K562 (cell line): ENCODE data around the gene SCEL. TPM values are rescaled to one million over a fixed set of nuclear protein-coding genes. Genes with fewer than 3 reads are reported as not detected.
"Not testable (repeated sequence)": the region's sequence is repeated elsewhere in the genome, so short reads cannot be mapped to it uniquely, and the experiment has no call there.

Source experiments
- ATAC-seq: fragments of 200-7000 bp; cut with Tn5 transposase; 3 replicates; pipeline ENCODE4 v1.9.1; 2020; ENCODE audit warnings: moderate library complexity
- BruUV-seq: library from RNA; stranded (reverse); fragments of 400-500 nt; replicated peaks from 2 replicates; lab custom pipeline; 2021; lab: Mats Ljungman, UMichigan
- CTCF ChIA-PET: fragments of 300-600 bp; formaldehyde crosslinking; extraction: SDS; loops from one replicate; lab custom pipeline; 2021; ENCODE audit warnings: low intra/inter-chr PET ratio; lab: Yijun Ruan, JAX
- POLR2A ChIA-PET: fragments of 300-600, 350-650 bp; sonication (Branson Sonifier 250); formaldehyde crosslinking; extraction: SDS; loops from one replicate; lab custom pipeline; 2021; ENCODE audit warnings: antibody characterized with exemption, inconsistent platforms; lab: Yijun Ruan, JAX
- DNase-seq, 4 experiments: peaks; one replicate each; pipeline versions ENCODE4 v3.0.0 to v3.0.0-alpha.2; 2011 to 2018; ENCODE audit warnings: low spot score in 3 of 4, mixed read lengths in 3 of 4; ENCODE audit errors: extremely low read depth in 1 of 4
- FAIRE-seq: peaks from 2 replicates; lab custom pipeline; 2011; peaks lifted over from hg19 to GRCh38; lab: Jason Lieb, UNC
- H2AFZ ChIP-seq: 2 replicates; pipeline ENCODE4 v1.6.0; 2011; ENCODE audit warnings: low read depth, low read length, control low read depth, inconsistent platforms
- H3K27ac ChIP-seq: fragments of 200-600 bp; 3 replicates; pipeline ENCODE4 v1.8.0; 2011; ENCODE audit warnings: low read depth, mild to moderate bottlenecking, control low read depth, inconsistent platforms, low read length, moderate library complexity, mixed read lengths; ENCODE audit errors: extremely low read depth
- H3K27me3 ChIP-seq, 2 experiments: fragments of 300-600 bp in 1 of 2; 2 replicates in 1 of 2; 3 replicates in 1 of 2; pipeline versions ENCODE4 v1.6.0 to v1.8.0; 2011; ENCODE audit warnings: inconsistent platforms in 2 of 2, low read length in 2 of 2, mild to moderate bottlenecking in 1 of 2, mixed read lengths in 1 of 2, moderate library complexity in 1 of 2; ENCODE audit not compliant: control insufficient read depth in 2 of 2, insufficient read depth in 2 of 2
- H3K36me3 ChIP-seq: fragments of 300-600 bp; 3 replicates; pipeline ENCODE4 v1.8.0; 2011; ENCODE audit warnings: mild to moderate bottlenecking, low read length, inconsistent platforms; ENCODE audit not compliant: control insufficient read depth, insufficient read depth
- H3K4me1 ChIP-seq, 2 experiments: fragments of 200-600 bp in 1 of 2; replicated peaks in 1 of 2; 2 replicates in 1 of 2; 3 replicates in 1 of 2; pipeline versions ENCODE4 v1.5.1 to v1.8.0; 2011; ENCODE audit warnings: inconsistent platforms in 2 of 2, low read length in 2 of 2, mild to moderate bottlenecking in 1 of 2, mixed read lengths in 1 of 2, moderate library complexity in 1 of 2; ENCODE audit not compliant: control insufficient read depth in 2 of 2, insufficient read depth in 2 of 2
- H3K4me2 ChIP-seq: 2 replicates; pipeline ENCODE4 v1.6.1; 2011; ENCODE audit warnings: low read length, control low read depth, inconsistent platforms, mixed read lengths; ENCODE audit not compliant: insufficient read depth
- H3K4me3 ChIP-seq: fragments of 200-600 bp; sonication (generic), shearing (Covaris generic); 2 replicates; pipeline ENCODE4 v1.5.1; 2016; ENCODE audit warnings: control low read depth, inconsistent platforms
- H3K79me2 ChIP-seq: fragments of 200-600 bp; 3 replicates; pipeline ENCODE4 v1.8.0; 2011; ENCODE audit warnings: low read length, inconsistent platforms; ENCODE audit not compliant: control insufficient read depth, insufficient read depth
- H3K9ac ChIP-seq, 2 experiments: 2 replicates each; pipeline versions ENCODE4 v1.6.0 to v1.6.1; 2011; ENCODE audit warnings: low read depth in 2 of 2, low read length in 2 of 2, control low read depth in 1 of 2, inconsistent platforms in 1 of 2, mild to moderate bottlenecking in 1 of 2, mixed read lengths in 1 of 2; ENCODE audit not compliant: insufficient read depth in 1 of 2
- H3K9me1 ChIP-seq: one replicate; pipeline ENCODE4 v1.6.0; 2011; ENCODE audit warnings: inconsistent platforms, mild to moderate bottlenecking, low read length, moderate library complexity; ENCODE audit not compliant: control insufficient read depth, insufficient read depth
- H3K9me3 ChIP-seq: replicated peaks from 2 replicates; pipeline ENCODE4 v1.5.1; 2011; ENCODE audit warnings: low read depth, low read length, inconsistent platforms; ENCODE audit not compliant: control insufficient read depth, insufficient read depth
- H4K20me1 ChIP-seq: replicated peaks from 2 replicates; pipeline ENCODE4 v1.6.1; 2011; ENCODE audit warnings: low read length, inconsistent platforms, mixed read lengths; ENCODE audit not compliant: control insufficient read depth, insufficient read depth
- EP400 ChIP-seq: fragments of 450-650 bp; IDR thresholded peaks from 2 replicates; pipeline ENCODE4 v1.6.1; 2017; ENCODE audit warnings: antibody characterized with exemption, mild to moderate bottlenecking, moderate library complexity
- HNRNPH1 ChIP-seq: fragments of 200-400 bp; formaldehyde crosslinking; optimal IDR thresholded peaks from 2 replicates; pipeline ENCODE3; 2017; ENCODE audit warnings: low read depth, mild to moderate bottlenecking, low read length, moderate library complexity
- POLR3G ChIP-seq: IDR thresholded peaks from 2 replicates; pipeline ENCODE4 v1.6.1; 2011; ENCODE audit not compliant: insufficient read length, insufficient replicate concordance; ENCODE audit errors: extremely low read depth
- SAFB2 ChIP-seq: fragments of 200-400 bp; formaldehyde crosslinking; IDR thresholded peaks from 2 replicates; pipeline ENCODE4 v1.6.1; 2018; ENCODE audit warnings: borderline replicate concordance, low read length, low read depth, moderate library complexity; ENCODE audit not compliant: severe bottlenecking
- ZNF140 ChIP-seq: fragments of 250-450 bp; sonication (Bioruptor Pico); IDR thresholded peaks from 2 replicates; pipeline ENCODE4 v1.8.0; 2021; ENCODE audit warnings: moderate library complexity, mild to moderate bottlenecking, inconsistent platforms
- ZNF583 ChIP-seq: fragments of 250-450 bp; sonication (Bioruptor Pico); IDR thresholded peaks from 2 replicates; pipeline ENCODE4 v1.4.0; 2020
- ZNF699 ChIP-seq: fragments of 250-450 bp; sonication (Bioruptor Pico); IDR thresholded peaks from 2 replicates; pipeline ENCODE4 v1.8.0; 2021; ENCODE audit warnings: mild to moderate bottlenecking, moderate library complexity; ENCODE audit not compliant: insufficient replicate concordance
- whole genome bisulfite sequencing: fragments of 100-300 bp; shearing (Covaris generic); methylation state at CpG from one replicate; pipeline ENCODE4 v1.1.6; 2016; ENCODE audit warnings: low coverage, mixed read lengths; ENCODE audit not compliant: insufficient coverage; ENCODE audit errors: missing lambda C conversion rate; 5-methylcytosine and 5-hydroxymethylcytosine counted together
- in situ Hi-C: fragments of 300-500 bp; cut with MboI; formaldehyde crosslinking; loops from 4 replicates; pipeline ENCODE4 v1.15.0; 2018; ENCODE audit warnings: inconsistent platforms, mixed read lengths
- intact Hi-C: fragments of 100-400 bp; cut with micrococcal nuclease; formaldehyde crosslinking; loops from 2 replicates; pipeline ENCODE4 v1.14.2; 2022
- polyA plus RNA-seq, 8 experiments: library from polyadenylated mRNA; depleted of rRNA in 4 of 8; stranded (reverse) in 5 of 8; unstranded in 3 of 8; fragments of >200 nt; fragmentation: Nextera tagmentation in 2 of 8; fragmentation: Illumina TruSeq in 1 of 8; extraction: Ambion mirVana in 2 of 8; extraction: Trizol in 1 of 8; gene quantifications; 2 replicates each; pipeline versions ENCODE4 v1.2.1 to v1.2.3, GENCODE V29; 2011 to 2014; ENCODE audit warnings: inconsistent platforms in 1 of 8, missing spikeins in 1 of 8
- total RNA-seq, 7 experiments: library from RNA; depleted of rRNA in 6 of 7; stranded (reverse); fragments of >200 nt in 6 of 7; fragmentation: Illumina TruSeq in 2 of 7; extraction: Trizol in 2 of 7; gene quantifications; 2 replicates each; pipeline versions ENCODE4 v1.2.1 to v1.2.3, GENCODE V29; 2011 to 2021; ENCODE audit warnings: low replicate concordance in 1 of 7
- TF ChIP-seq, protein P1 (sequence below): sonication (generic); formaldehyde crosslinking; IDR thresholded peaks from 2 replicates; pipeline ENCODE4 v1.8.0; 2022; ENCODE audit warnings: missing genetic modification reagents, mild to moderate bottlenecking, borderline replicate concordance
- TF ChIP-seq, protein P2 (sequence below): fragments of 250-450 bp; sonication (Bioruptor Pico); IDR thresholded peaks from 2 replicates; pipeline ENCODE4 v1.5.0; 2021

Gene SCEL
- total and polyA plus RNA-seq, 9 of the 15 experiments (the other 6 are each of a cell fraction or from before 2014, with no cell fraction given): not detected

DNA sequence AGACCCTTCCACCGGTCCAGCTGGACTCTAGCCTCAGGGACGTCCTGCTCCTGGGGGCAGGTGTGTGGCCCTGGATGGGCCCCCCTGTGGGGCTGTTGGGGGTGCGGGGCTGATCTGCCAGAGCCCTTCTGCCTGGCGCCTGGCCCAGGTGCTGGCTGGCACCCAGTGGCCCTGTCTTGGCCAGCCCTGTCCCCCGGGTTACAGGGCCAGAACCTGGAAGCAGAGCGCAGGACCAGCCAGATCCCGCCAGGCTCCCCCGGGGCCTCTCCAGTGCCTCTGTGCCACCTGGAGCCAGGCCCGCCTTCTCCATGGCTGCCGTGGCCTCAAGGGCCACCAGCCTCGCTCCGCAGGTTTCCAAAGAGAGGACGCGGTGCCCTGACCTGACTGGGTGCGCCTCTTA lies 127.3 kb downstream of the SCEL start:
- H3K9ac ChIP-seq, CTCF ChIA-PET, H3K27me3 ChIP-seq, H2AFZ ChIP-seq, ATAC-seq, H3K9me1 ChIP-seq, H4K20me1 ChIP-seq, H3K4me2 ChIP-seq, H3K27ac ChIP-seq, intact Hi-C loops, H3K9me3 ChIP-seq, H3K36me3 ChIP-seq, H3K4me1 ChIP-seq, DNase-seq, FAIRE-seq, BruUV-seq, H3K79me2 ChIP-seq, POLR2A ChIA-PET, H3K4me3 ChIP-seq, in situ Hi-C loops: not testable (repeated sequence)
- no CpG with 5 or more reads among the region's 15 CpGs for WGBS

DNA sequence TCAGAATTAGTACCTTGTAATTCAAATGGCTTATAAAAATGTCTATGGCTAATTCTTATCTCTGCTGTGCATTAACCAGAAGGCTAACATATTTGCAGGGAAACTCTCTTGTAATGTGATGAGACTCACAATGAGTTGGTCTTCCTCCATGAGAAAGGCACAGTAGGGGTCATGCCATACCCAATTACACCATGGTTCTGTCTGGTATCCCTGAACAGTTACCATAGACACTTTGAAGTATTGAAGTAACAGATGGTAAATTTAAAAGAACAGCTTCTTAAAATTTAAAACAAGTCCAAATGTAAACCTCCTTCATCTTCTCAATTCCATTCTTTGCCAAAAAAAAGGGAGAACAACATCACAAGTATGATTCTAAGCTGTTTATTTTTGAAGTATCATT lies 139.3 kb downstream of the SCEL start:
- BruUV-seq: no TSS peak
- ATAC-seq: no peak
- FAIRE-seq: no peak
- Histone ChIP-seq H3K27ac (no peak overlapping the region), H3K9ac (no peak overlapping the region), H3K9me1 (no peaks in the 10 kb centered on the region), H4K20me1 (no peaks in the 10 kb centered on the region), H3K36me3 (no peaks in the 10 kb centered on the region), H3K9me3 (no peaks in the 10 kb centered on the region), H3K79me2 (no peaks in the 10 kb centered on the region), H2AFZ (no peak overlapping the region), H3K27me3 (no peaks in the 10 kb centered on the region), H3K4me1 (no peaks in the 10 kb centered on the region), H3K4me3 (no peak overlapping the region), H3K4me2 (no peak overlapping the region)
- ChIA-PET POLR2A (no interaction called here), CTCF (no interaction called here)
- in situ Hi-C loops (no loop called here), intact Hi-C loops (no loop called here)
- DNase-seq: no peak
- TF ChIP-seq HNRNPH1 (no peak), EP400 (no peak), POLR3G (no peak), ZNF699 (CRISPR knock-in tag) (no peak), ZNF583 (CRISPR knock-in tag) (no peak), ZNF140 (CRISPR knock-in tag) (no peak), SAFB2 (no peak)
- TF ChIP-seq, protein P1, sequence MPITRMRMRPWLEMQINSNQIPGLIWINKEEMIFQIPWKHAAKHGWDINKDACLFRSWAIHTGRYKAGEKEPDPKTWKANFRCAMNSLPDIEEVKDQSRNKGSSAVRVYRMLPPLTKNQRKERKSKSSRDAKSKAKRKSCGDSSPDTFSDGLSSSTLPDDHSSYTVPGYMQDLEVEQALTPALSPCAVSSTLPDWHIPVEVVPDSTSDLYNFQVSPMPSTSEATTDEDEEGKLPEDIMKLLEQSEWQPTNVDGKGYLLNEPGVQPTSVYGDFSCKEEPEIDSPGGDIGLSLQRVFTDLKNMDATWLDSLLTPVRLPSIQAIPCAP: no peak
- TF ChIP-seq, protein P2, sequence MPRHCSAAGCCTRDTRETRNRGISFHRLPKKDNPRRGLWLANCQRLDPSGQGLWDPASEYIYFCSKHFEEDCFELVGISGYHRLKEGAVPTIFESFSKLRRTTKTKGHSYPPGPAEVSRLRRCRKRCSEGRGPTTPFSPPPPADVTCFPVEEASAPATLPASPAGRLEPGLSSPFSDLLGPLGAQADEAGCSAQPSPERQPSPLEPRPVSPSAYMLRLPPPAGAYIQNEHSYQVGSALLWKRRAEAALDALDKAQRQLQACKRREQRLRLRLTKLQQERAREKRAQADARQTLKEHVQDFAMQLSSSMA: no peak
